CD4-positive, CD25-positive, alpha-beta regulatory T cell (primary cell): Measurements from ENCODE around the gene AATF. TPM values are rescaled to one million over a fixed set of nuclear protein-coding genes. Genes with fewer than 3 reads are reported as not detected.

Experiments used
- ATAC-seq, 2 donors: fragments of 150-1000 bp; cut with Tn5 transposase; one replicate each; pipeline ENCODE4 v1.10.0; 2021; ENCODE audit warnings: low read depth in 2 of 2, moderate number of reproducible peaks in 2 of 2, moderate library complexity in 1 of 2
- DNase-seq, 3 donors: peaks; one replicate each; pipeline versions ENCODE4 v3.0.0 to v3.0.0-alpha.2; 2012 to 2022; ENCODE audit warnings: mixed read lengths in 1 of 3
- H3K27ac ChIP-seq: one replicate; pipeline ENCODE4 v1.7.0; 2013; ENCODE audit warnings: mild to moderate bottlenecking, low read length; ENCODE audit not compliant: insufficient read depth, poor library complexity, severe bottlenecking
- H3K27me3 ChIP-seq: one replicate; pipeline ENCODE4 v1.7.0; 2013; ENCODE audit warnings: low read length; ENCODE audit not compliant: control insufficient read depth, insufficient read depth
- H3K36me3 ChIP-seq: one replicate; pipeline ENCODE4 v1.7.0; 2013; ENCODE audit warnings: mild to moderate bottlenecking, low read length, moderate library complexity; ENCODE audit not compliant: control insufficient read depth, insufficient read depth
- H3K4me1 ChIP-seq: 2 replicates; pipeline ENCODE4 v1.7.0; 2013; ENCODE audit warnings: mild to moderate bottlenecking, low read length; ENCODE audit not compliant: insufficient read depth, control insufficient read depth, poor library complexity, severe bottlenecking
- H3K4me3 ChIP-seq: one replicate; pipeline ENCODE4 v1.7.0; 2013; ENCODE audit warnings: low read depth, mild to moderate bottlenecking, low read length, moderate library complexity
- H3K9me3 ChIP-seq, 2 experiments: 1 replicate in 1 of 2; 2 replicates in 1 of 2; pipeline ENCODE4 v1.7.0; 2013; ENCODE audit warnings: low read length in 2 of 2, mild to moderate bottlenecking in 1 of 2, moderate library complexity in 1 of 2; ENCODE audit not compliant: control insufficient read depth in 2 of 2
- H3K27ac Mint-ChIP-seq, 3 donors: one replicate each; pipeline ENCODE4 v1.8.0; 2020 to 2022; ENCODE audit warnings: mild to moderate bottlenecking in 3 of 3, mixed read lengths in 3 of 3, moderate library complexity in 2 of 3
- H3K27me3 Mint-ChIP-seq: one replicate; pipeline ENCODE4 v1.8.0; 2022; ENCODE audit warnings: mild to moderate bottlenecking, mixed read lengths
- H3K36me3 Mint-ChIP-seq: one replicate; pipeline ENCODE4 v1.8.0; 2020; ENCODE audit warnings: mixed read lengths
- H3K4me1 Mint-ChIP-seq, 4 donors: one replicate each; pipeline ENCODE4 v1.8.0; 2020 to 2022; ENCODE audit warnings: mixed read lengths in 4 of 4, mild to moderate bottlenecking in 1 of 4
- H3K4me3 Mint-ChIP-seq, 4 donors: one replicate each; pipeline ENCODE4 v1.8.0; 2020 to 2022; ENCODE audit warnings: mild to moderate bottlenecking in 4 of 4, mixed read lengths in 4 of 4, moderate library complexity in 3 of 4
- H3K9me3 Mint-ChIP-seq, 7 donors: one replicate each; pipeline ENCODE4 v1.8.0; 2020 to 2022; ENCODE audit warnings: mixed read lengths in 7 of 7, mild to moderate bottlenecking in 3 of 7, moderate library complexity in 2 of 7
- polyA plus RNA-seq, 4 donors: library from polyadenylated mRNA; unstranded; fragments of 300-500 nt; fragmentation: Illumina TruSeq; gene quantifications; one replicate each; pipeline ENCODE4 v1.2.3, GENCODE V29; 2021
- total RNA-seq: library from RNA; stranded (reverse); gene quantifications from one replicate; pipeline ENCODE4 v1.2.3, GENCODE V29; 2022

AATF gene
- total and polyA plus RNA-seq, 5 donors from 2014 or later = 72.6 to 89.8 (median 83.3) TPM

GRCh38 chr17:37016780-37017179, 68.0 kb downstream of the AATF start:
- Histone ChIP-seq H3K9me3 (no peaks in the 10 kb centered on the region), H3K27me3 (no peaks in the 10 kb centered on the region), H3K36me3 (peaks cover 34% of the 10 kb centered on the region), H3K4me1 (no peaks in the 10 kb centered on the region), H3K27ac (no peak overlapping the region), H3K4me3 (no peak overlapping the region)
- ATAC-seq = no peak
- no peaks in the 10 kb centered on the region for H3K9me3 Mint-ChIP-seq
- H3K4me3 Mint-ChIP-seq = no peak overlapping the region
- peaks cover 13% of the 10 kb centered on the region for H3K36me3 Mint-ChIP-seq
- no peaks in the 10 kb centered on the region for H3K27me3 Mint-ChIP-seq
- no peak for DNase-seq
- peaks cover 10 to 30% (median 20%) of the 10 kb centered on the region in 4 donors for H3K4me1 Mint-ChIP-seq
- H3K27ac Mint-ChIP-seq = no peak overlapping the region

GRCh38 chr17:37017404-37017803, 68.7 kb downstream of the AATF start:
- ATAC-seq = no peak
- peaks cover 13% of the 10 kb centered on the region for H3K36me3 Mint-ChIP-seq
- no peaks in the 10 kb centered on the region for H3K9me3 Mint-ChIP-seq

GRCh38 chr17:37019117-37019740, 70.5 kb downstream of the AATF start:
- Histone ChIP-seq H3K9me3 (no peaks in the 10 kb centered on the region), H3K27me3 (no peaks in the 10 kb centered on the region), H3K27ac (no peak overlapping the region), H3K4me3 (no peak overlapping the region), H3K4me1 (no peaks in the 10 kb centered on the region), H3K36me3 (peaks cover 55% of the 10 kb centered on the region)
- ATAC-seq (no peak), DNase-seq (no peak)
- Mint-ChIP-seq H3K4me3 (no peak overlapping the region), H3K36me3 (peaks cover 26% of the 10 kb centered on the region), H3K4me1 (peaks cover 5 to 30% (median 20%) of the 10 kb centered on the region in 4 donors), H3K27me3 (no peaks in the 10 kb centered on the region), H3K27ac (peak overlapping the region in 1 of 3 donors; percentile 32), H3K9me3 (no peaks in the 10 kb centered on the region)

More at GRCh38 chr17:37017404-37017803, 68.7 kb downstream of the AATF start:
- no peak overlapping the region for H3K4me3 ChIP-seq
- no peaks in the 10 kb centered on the region for H3K27me3 ChIP-seq
- no peaks in the 10 kb centered on the region for H3K4me1 ChIP-seq
- peaks cover 10 to 32% (median 20%) of the 10 kb centered on the region in 4 donors for H3K4me1 Mint-ChIP-seq
- DNase-seq = no peak
- H3K9me3 ChIP-seq = no peaks in the 10 kb centered on the region
- no peaks in the 10 kb centered on the region for H3K27me3 Mint-ChIP-seq
- H3K4me3 Mint-ChIP-seq = no peak overlapping the region
- H3K36me3 ChIP-seq = peaks cover 40% of the 10 kb centered on the region
- H3K27ac ChIP-seq = no peak overlapping the region
- H3K27ac Mint-ChIP-seq = no peak overlapping the region

- H3K27me3 Mint-ChIP-seq = no peaks in the 10 kb centered on the region
- no peak overlapping the region for H3K4me3 Mint-ChIP-seq
- H3K9me3 Mint-ChIP-seq = no peaks in the 10 kb centered on the region
- no peaks in the 10 kb centered on the region for H3K4me1 ChIP-seq
- no peaks in the 10 kb centered on the region for H3K9me3 ChIP-seq
- H3K4me3 ChIP-seq = no peak overlapping the region
- no peak for DNase-seq
- H3K27me3 ChIP-seq = no peaks in the 10 kb centered on the region
- H3K36me3 Mint-ChIP-seq = peaks cover 28% of the 10 kb centered on the region
- H3K36me3 ChIP-seq = peaks cover 59% of the 10 kb centered on the region
- no peak overlapping the region for H3K27ac Mint-ChIP-seq
- no peak overlapping the region for H3K27ac ChIP-seq
- peaks cover 7 to 29% (median 18%) of the 10 kb centered on the region in 4 donors for H3K4me1 Mint-ChIP-seq
- no peak for ATAC-seq
These were observed 71.0 kb downstream of the AATF start for GRCh38 chr17:37019741-37020129.

- Mint-ChIP-seq H3K4me1 (peaks cover 17 to 25% (median 21%) of the 10 kb centered on the region in 4 donors), H3K4me3 (no peak overlapping the region), H3K27me3 (no peaks in the 10 kb centered on the region), H3K27ac (peak overlapping the region in 2 of 3 donors; percentile 16 to 56), H3K9me3 (no peaks in the 10 kb centered on the region), H3K36me3 (peaks cover 26% of the 10 kb centered on the region)
- H3K4me1 ChIP-seq = peaks cover 10% of the 10 kb centered on the region
- H3K27me3 ChIP-seq = no peaks in the 10 kb centered on the region
- H3K9me3 ChIP-seq = no peaks in the 10 kb centered on the region
- H3K36me3 ChIP-seq = peaks cover 42% of the 10 kb centered on the region
- ATAC-seq = no peak
- no peak overlapping the region for H3K27ac ChIP-seq
- no peak for DNase-seq
- no peak overlapping the region for H3K4me3 ChIP-seq
These were observed 75.5 kb downstream of the AATF start for GRCh38 chr17:37024181-37024637.

GRCh38 chr17:37025238-37025637, 76.5 kb downstream of the AATF start:
- Histone ChIP-seq H3K9me3 (no peaks in the 10 kb centered on the region), H3K36me3 (peaks cover 36% of the 10 kb centered on the region), H3K4me1 (peaks cover 10% of the 10 kb centered on the region), H3K27me3 (no peaks in the 10 kb centered on the region), H3K4me3 (no peak overlapping the region), H3K27ac (no peak overlapping the region)
- DNase-seq = no peak
- Mint-ChIP-seq H3K27ac (peak overlapping the region; percentile 61 to 79 (median 70)), H3K9me3 (no peaks in the 10 kb centered on the region), H3K4me1 (peaks cover 17 to 25% (median 21%) of the 10 kb centered on the region in 4 donors), H3K27me3 (no peaks in the 10 kb centered on the region), H3K4me3 (no peak overlapping the region), H3K36me3 (peaks cover 26% of the 10 kb centered on the region)
- no peak for ATAC-seq

- Mint-ChIP-seq H3K36me3 (peaks cover 22% of the 10 kb centered on the region), H3K27ac (peak overlapping the region; percentile 4 to 70 (median 14))
These were observed 77.2 kb downstream of the AATF start for GRCh38 chr17:37025847-37026530.

More at GRCh38 chr17:37025847-37026530, 77.2 kb downstream of the AATF start:
- Histone ChIP-seq H3K4me3 (no peak overlapping the region), H3K36me3 (peaks cover 34% of the 10 kb centered on the region), H3K27me3 (no peaks in the 10 kb centered on the region), H3K27ac (no peak overlapping the region), H3K9me3 (no peaks in the 10 kb centered on the region), H3K4me1 (peaks cover 10% of the 10 kb centered on the region)
- peak in 2 of 3 donors; percentile 19 to 73 for DNase-seq
- H3K4me3 Mint-ChIP-seq = no peak overlapping the region
- peaks cover 17 to 25% (median 21%) of the 10 kb centered on the region in 4 donors for H3K4me1 Mint-ChIP-seq
- no peaks in the 10 kb centered on the region for H3K9me3 Mint-ChIP-seq
- H3K27me3 Mint-ChIP-seq = no peaks in the 10 kb centered on the region
- peak; percentile 67 to 72 for ATAC-seq
